Heart right ventricle (tissue), 16 donors: Measurements from ENCODE around the gene CNPY1. TPM values are rescaled to one million over a fixed set of nuclear protein-coding genes. Genes with fewer than 3 reads are reported as not detected.

Experiments used
- ATAC-seq, 8 donors: fragments of 200-7000 bp; cut with Tn5 transposase; one replicate each; pipeline ENCODE4 v1.9.1; 2020; ENCODE audit warnings: mild to moderate bottlenecking in 8 of 8, moderate library complexity in 8 of 8, moderate number of reproducible peaks in 1 of 8
- DNase-seq, 2 donors: peaks; one replicate each; pipeline ENCODE4 v3.0.0-alpha.2; 2020
- H3K27ac ChIP-seq, 10 donors: fragments of 200-600 bp; sonication (generic) in 2 of 10; one replicate each; pipeline versions ENCODE4 v1.5.0 to v1.8.0; 2020 to 2022; ENCODE audit warnings: mild to moderate bottlenecking in 3 of 10
- H3K27me3 ChIP-seq, 7 donors: fragments of 200-600 bp; one replicate each; pipeline ENCODE4 v1.8.0; 2021 to 2022; ENCODE audit warnings: mild to moderate bottlenecking in 2 of 7
- H3K36me3 ChIP-seq, 9 donors: fragments of 200-600 bp; sonication (generic) in 1 of 9; one replicate each; pipeline versions ENCODE4 v1.5.0 to v1.8.0; 2020 to 2022; ENCODE audit warnings: mild to moderate bottlenecking in 2 of 9
- H3K4me1 ChIP-seq, 9 donors: fragments of 200-600 bp; sonication (generic) in 1 of 9; one replicate each; pipeline versions ENCODE4 v1.5.0 to v1.8.0; 2020 to 2022; ENCODE audit warnings: mild to moderate bottlenecking in 4 of 9
- H3K4me3 ChIP-seq, 10 donors: fragments of 200-600 bp; sonication (generic) in 2 of 10; one replicate each; pipeline versions ENCODE4 v1.5.0 to v1.8.0; 2020 to 2022; ENCODE audit warnings: mild to moderate bottlenecking in 7 of 10, moderate library complexity in 2 of 10
- H3K9me3 ChIP-seq, 11 donors: fragments of 200-600 bp in 10 of 11; sonication (generic) in 2 of 11; one replicate each; pipeline versions ENCODE4 v1.5.0 to v1.8.0; 2013 to 2022; ENCODE audit warnings: mild to moderate bottlenecking in 2 of 11, control low read depth in 1 of 11, moderate library complexity in 1 of 11
- WGBS, 2 donors: extraction: QIAGEN DNeasy Blood & Tissue Kit; methylation state at CpG; one replicate each; pipeline ENCODE4 v1.1.7; 2013; ENCODE audit warnings: inconsistent platforms in 1 of 2; 5-methylcytosine and 5-hydroxymethylcytosine counted together
- intact Hi-C, 10 donors: fragments of 100-400 bp; cut with DNase I; formaldehyde crosslinking; loops; one replicate each; pipeline versions ENCODE4 v1.11.1 to v1.14.2; 2022
- polyA plus RNA-seq, 2 donors: library from polyadenylated mRNA; stranded (reverse); fragments of 200-250 nt; gene quantifications; one replicate each; pipeline ENCODE4 v1.2.3, GENCODE V29; 2013
- total RNA-seq, 10 donors: library from RNA; stranded (reverse); fragmentation: NEBNext Ultra II Directional in 3 of 10; extraction: Animal tissue kit (Norgen Biotek cat#: 25700) in 3 of 10; gene quantifications; one replicate each; pipeline versions ENCODE4 v1.2.1 to v1.2.4, GENCODE V29; 2021 to 2023
- TF ChIP-seq, protein P1 (sequence below), 9 donors: fragments of 200-600 bp; sonication (generic) in 2 of 9; IDR thresholded peaks; one replicate each; pipeline versions ENCODE4 v1.5.0 to v1.8.0; 2021 to 2022; ENCODE audit warnings: antibody characterized with exemption in 9 of 9, mild to moderate bottlenecking in 5 of 9, moderate library complexity in 1 of 9
- donor health status: Arrhythmogenic right ventricular cardiomyopathy.
- donor health status: ischemic (EF 13 %, LVEDD 7.1; RV severe dilation, severe dysfunction).
- donor health status: healthy with polysubstance abuse.
- donor health status: DM: no; HTN: yes; CAD: no.
- donor health status: DM: no; HTN: no; CAD: no.
- donor health status: ischemic (EF 25% LVEDD 6.9; RV normal size, moderate dysfunction).
- donor health status: ischemic (EF 25% LVEDD 5.7; RV mildly dilated, moderate dysfunction).
- donor health status: healthy.
- donor health status: DM: yes; HTN: yes; CAD: no.
- donor health status: Ischemic cardiomyopathy.
- donor health status: ischemic (EF 35%, LVEDD 5.7; RV mildly dilated, moderate dysfunction).
- donor health status: nonischemic (EF 11% LVEDD 7.7; RV severe dilation, severe dysfunction).
- donor health status: DM: yes; HTN: yes; CAD: no.
- donor health status: PGD.
- donor health status: ischemic (EF 29% LVEDD 5.4; RV normal size, mild dysfunction).
- donor health status: nonischemic (EF 23%, LVEDD 6.1; RV moderate dilation, normal function).

CNPY1 gene
- total and polyA plus RNA-seq, 12 donors: not detected

DNA sequence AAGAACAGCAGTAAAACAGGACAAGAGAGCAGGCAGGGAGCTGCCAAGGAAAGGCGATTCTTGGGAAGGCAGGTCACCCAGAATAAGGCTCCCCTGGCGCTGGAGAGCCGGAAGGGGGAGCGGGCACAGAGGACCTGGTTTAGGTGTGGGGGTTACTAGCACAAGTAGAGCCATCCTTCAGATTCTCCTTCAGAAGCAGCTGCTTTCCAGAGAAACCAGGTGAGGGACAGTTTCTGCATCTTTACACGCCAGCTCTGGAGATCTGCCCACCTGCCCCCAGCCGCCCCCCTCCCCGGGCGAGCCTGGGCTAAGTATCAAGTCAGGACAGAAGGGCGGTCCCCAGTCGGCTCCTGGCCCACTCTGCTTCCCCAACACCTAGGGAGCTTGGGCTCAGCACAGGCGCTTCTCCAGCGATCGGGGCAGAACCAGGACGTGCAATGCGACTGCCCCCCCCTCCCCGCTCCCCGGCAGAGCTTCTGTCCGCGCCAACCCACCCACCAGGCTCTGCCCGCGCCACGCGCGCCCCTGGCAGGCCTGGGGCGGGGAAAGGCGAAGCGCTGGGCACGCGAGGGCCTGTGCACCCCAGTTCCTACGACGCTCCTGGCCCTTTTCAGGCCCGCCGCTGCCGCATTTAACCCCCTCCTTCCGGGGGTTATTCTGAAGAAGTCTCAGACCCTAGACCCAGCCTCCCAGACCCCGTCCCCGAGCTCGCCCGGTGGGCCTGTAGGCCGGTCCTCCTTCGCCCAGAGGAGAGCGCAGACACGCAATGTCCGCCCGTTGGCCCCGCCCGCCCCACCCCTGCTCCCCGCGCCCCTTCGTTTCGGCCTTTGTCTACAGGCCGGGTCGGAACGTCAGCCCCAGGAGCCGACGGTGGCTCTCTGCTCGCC, 92.8 kb downstream of the CNPY1 start:
- peak overlapping the region in 3 of 10 donors; percentile 8 to 14 (median 12) for H3K4me3 ChIP-seq
- peaks cover 86 to 97% (median 96%) of the 10 kb centered on the region in 7 donors for H3K27me3 ChIP-seq
- no peak for ATAC-seq
- intact Hi-C loops: loop anchor here in 1 of 10 donors (10.0 kb wide), 1 partner anchor 69 kb away; no protein-coding TSS in a partner anchor
- H3K27ac ChIP-seq: no peak overlapping the region
- H3K36me3 ChIP-seq: no peaks in the 10 kb centered on the region
- WGBS, 2 donors: 2 to 3% methylated on average over 57 of the region's 57 CpGs
- DNase-seq: no peak
- TF ChIP-seq, protein P1, sequence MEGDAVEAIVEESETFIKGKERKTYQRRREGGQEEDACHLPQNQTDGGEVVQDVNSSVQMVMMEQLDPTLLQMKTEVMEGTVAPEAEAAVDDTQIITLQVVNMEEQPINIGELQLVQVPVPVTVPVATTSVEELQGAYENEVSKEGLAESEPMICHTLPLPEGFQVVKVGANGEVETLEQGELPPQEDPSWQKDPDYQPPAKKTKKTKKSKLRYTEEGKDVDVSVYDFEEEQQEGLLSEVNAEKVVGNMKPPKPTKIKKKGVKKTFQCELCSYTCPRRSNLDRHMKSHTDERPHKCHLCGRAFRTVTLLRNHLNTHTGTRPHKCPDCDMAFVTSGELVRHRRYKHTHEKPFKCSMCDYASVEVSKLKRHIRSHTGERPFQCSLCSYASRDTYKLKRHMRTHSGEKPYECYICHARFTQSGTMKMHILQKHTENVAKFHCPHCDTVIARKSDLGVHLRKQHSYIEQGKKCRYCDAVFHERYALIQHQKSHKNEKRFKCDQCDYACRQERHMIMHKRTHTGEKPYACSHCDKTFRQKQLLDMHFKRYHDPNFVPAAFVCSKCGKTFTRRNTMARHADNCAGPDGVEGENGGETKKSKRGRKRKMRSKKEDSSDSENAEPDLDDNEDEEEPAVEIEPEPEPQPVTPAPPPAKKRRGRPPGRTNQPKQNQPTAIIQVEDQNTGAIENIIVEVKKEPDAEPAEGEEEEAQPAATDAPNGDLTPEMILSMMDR (IDR thresholded peaks at IDR 0.05): no peak
- H3K9me3 ChIP-seq: no peaks in the 10 kb centered on the region
- H3K4me1 ChIP-seq: peaks cover 11 to 54% (median 43%) of the 10 kb centered on the region in 9 donors

DNA sequence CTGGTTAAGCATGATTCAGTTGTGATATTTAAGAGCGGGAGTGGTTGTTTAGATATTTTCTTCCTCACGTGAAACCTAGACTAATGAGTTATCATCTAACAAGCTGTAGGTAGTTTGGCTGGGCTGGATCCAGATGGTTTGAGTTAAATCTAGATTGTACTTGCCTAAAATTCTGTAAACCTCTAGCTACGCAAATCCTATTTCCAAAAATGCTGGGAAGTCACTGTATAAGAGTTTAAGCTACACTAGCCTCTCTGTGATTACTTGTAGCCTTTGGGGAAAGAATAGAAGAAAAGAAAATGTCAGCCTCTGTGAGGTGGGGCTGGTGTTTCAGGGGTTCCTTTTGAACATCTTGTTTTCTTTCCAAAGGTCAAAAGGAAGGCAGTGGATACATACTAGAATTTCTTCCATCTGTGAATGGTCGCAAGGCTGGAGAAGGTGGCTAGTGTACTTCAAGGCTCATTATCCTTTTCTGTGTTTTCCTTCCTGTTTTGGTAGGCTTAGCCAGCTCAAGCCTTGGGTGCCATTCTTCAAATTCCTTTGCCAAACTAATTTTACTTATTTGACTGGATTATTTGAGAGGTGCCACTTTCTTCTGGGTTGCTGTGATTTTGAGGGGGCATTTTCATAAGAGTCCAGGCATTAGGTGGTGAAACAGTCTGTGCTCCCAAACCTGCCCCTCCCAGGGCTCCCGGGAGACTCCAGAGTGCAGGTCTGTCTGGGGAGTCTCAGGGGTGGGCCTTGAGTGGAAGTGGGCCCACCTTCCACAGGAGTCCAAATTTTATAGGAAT, 93.7 kb downstream of the CNPY1 start:
- intact Hi-C loops: loop anchor here in 1 of 10 donors (10.0 kb wide), 1 partner anchor 68 kb away; no protein-coding TSS in a partner anchor
- no peak for DNase-seq
- Histone ChIP-seq H3K4me1 (peaks cover 11 to 50% (median 42%) of the 10 kb centered on the region in 9 donors), H3K9me3 (no peaks in the 10 kb centered on the region), H3K27me3 (peaks cover 83 to 97% (median 97%) of the 10 kb centered on the region in 7 donors), H3K36me3 (no peaks in the 10 kb centered on the region), H3K4me3 (no peak overlapping the region), H3K27ac (no peak overlapping the region)
- TF ChIP-seq, protein P1 (IDR thresholded peaks at IDR 0.05): no peak
- ATAC-seq: no peak
- WGBS, 2 donors: 24 to 27% methylated on average over 5 of the region's 5 CpGs

DNA sequence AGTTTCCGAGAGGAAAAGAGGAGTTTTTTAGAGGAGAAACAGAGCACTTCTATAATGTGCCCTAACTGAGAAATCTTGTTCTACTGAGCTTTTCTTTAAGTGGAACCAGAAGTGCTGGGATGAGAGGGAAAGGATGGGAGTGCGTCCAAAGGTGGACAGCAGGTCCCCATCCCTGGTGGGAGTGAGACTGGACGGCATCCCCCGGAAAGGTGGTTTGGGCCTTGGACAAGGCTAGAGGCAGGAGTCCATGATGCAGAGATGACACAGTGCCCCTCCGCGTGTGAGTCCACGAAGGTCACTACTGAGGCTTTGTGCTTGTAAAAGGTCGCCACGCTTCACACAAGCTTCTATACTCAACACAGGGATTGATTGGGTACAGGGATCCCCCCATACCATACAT, 94.5 kb downstream of the CNPY1 start:
- Histone ChIP-seq H3K36me3 (no peaks in the 10 kb centered on the region), H3K9me3 (no peaks in the 10 kb centered on the region), H3K27me3 (peaks cover 83 to 100% (median 100%) of the 10 kb centered on the region in 7 donors), H3K4me1 (peaks cover 7 to 45% (median 36%) of the 10 kb centered on the region in 9 donors), H3K4me3 (no peak overlapping the region), H3K27ac (no peak overlapping the region)
- 7 to 9% methylated on average over 9 of the region's 9 CpGs for WGBS, 2 donors
- TF ChIP-seq, protein P1 (IDR thresholded peaks at IDR 0.05): no peak
- ATAC-seq: no peak
- intact Hi-C loops: loop anchor here in 1 of 10 donors (10.0 kb wide), 1 partner anchor 67 kb away; no protein-coding TSS in a partner anchor
- DNase-seq: no peak

Other genes with a start within 250 kb of the CNPY1 start
- gene INSIG1, start 248.7 kb downstream of the CNPY1 start, total RNA-seq: 10 to 100 TPM in 7 of 10 donors, 1 to 10 TPM in 3; 5.9 to 16.3 (median 12.1) TPM
- gene INSIG1, start 248.7 kb downstream of the CNPY1 start, polyA plus RNA-seq: 10 to 100 TPM in 1 of 2 donors, 1 to 10 TPM in 1; 6.7 to 13.1 TPM
- gene EN2, start 88.4 kb downstream of the CNPY1 start, total RNA-seq: under 1 TPM in 2 of 10 donors, not detected in 8; 0.07 to 0.08 TPM
- under 1 TPM; 0.01 to 0.07 TPM for gene EN2, start 88.4 kb downstream of the CNPY1 start, polyA plus RNA-seq
- gene RBM33, start 98.1 kb upstream of the CNPY1 start, total RNA-seq: 10 to 100 TPM; 30.5 to 44.6 (median 36.0) TPM
- 10 to 100 TPM in 1 of 2 donors, 1 to 10 TPM in 1; 9.5 to 25.8 TPM for gene RBM33, start 98.1 kb upstream of the CNPY1 start, polyA plus RNA-seq